OCI-LY1 (cell line): ENCODE data around the gene LCNL1.

Experiments
- H2AFZ ChIP-seq: fragments of 200-600 bp; sonication (generic), shearing (Covaris generic); 2 replicates; pipeline ENCODE4 v1.6.0; 2014; ENCODE audit warnings: antibody characterized with exemption, mild to moderate bottlenecking, low read length
- H3F3A ChIP-seq: fragments of 200-600 bp; sonication (generic), shearing (Covaris generic); 2 replicates; pipeline ENCODE4 v1.6.0; 2014; ENCODE audit warnings: mild to moderate bottlenecking, antibody characterized with exemption, low read length, moderate library complexity; ENCODE audit not compliant: insufficient read depth
- H3K27ac ChIP-seq: fragments of 200-600 bp; sonication (generic); 2 replicates; pipeline ENCODE4 v1.5.1; 2014; ENCODE audit warnings: low read length, mixed run types, mild to moderate bottlenecking, low read depth; ENCODE audit not compliant: poor library complexity, severe bottlenecking
- H3K27me3 ChIP-seq: fragments of 200-600 bp; sonication (generic); 2 replicates; pipeline ENCODE4 v1.6.0; 2014; ENCODE audit warnings: antibody characterized with exemption, mild to moderate bottlenecking, low read length, moderate library complexity; ENCODE audit not compliant: insufficient read depth
- H3K36me3 ChIP-seq: fragments of 200-600 bp; sonication (generic); 2 replicates; pipeline ENCODE4 v1.6.1; 2014; ENCODE audit warnings: mild to moderate bottlenecking, antibody characterized with exemption, low read length, moderate library complexity, mixed read lengths; ENCODE audit not compliant: insufficient read depth
- H3K4me1 ChIP-seq: fragments of 200-600 bp; sonication (generic); 2 replicates; pipeline ENCODE4 v1.5.1; 2014; ENCODE audit warnings: mild to moderate bottlenecking, low read length, moderate library complexity; ENCODE audit not compliant: insufficient read depth, severe bottlenecking
- H3K4me2 ChIP-seq: fragments of 200-600 bp; sonication (generic), shearing (Covaris generic); 2 replicates; pipeline ENCODE4 v1.6.1; 2014; ENCODE audit warnings: low read length
- H3K4me3 ChIP-seq: fragments of 200-600 bp; sonication (generic); 2 replicates; pipeline ENCODE4 v1.5.1; 2014; ENCODE audit warnings: low read length, low read depth, mild to moderate bottlenecking, mixed read lengths; ENCODE audit not compliant: poor library complexity, severe bottlenecking
- H3K79me2 ChIP-seq: fragments of 200-600 bp; shearing (Covaris generic); 2 replicates; pipeline ENCODE4 v1.6.1; 2016; ENCODE audit warnings: mixed run types, low read length, mixed read lengths; ENCODE audit not compliant: insufficient read depth
- H3K9ac ChIP-seq: fragments of 200-600 bp; sonication (generic), shearing (Covaris generic); 2 replicates; pipeline ENCODE4 v1.6.1; 2014; ENCODE audit warnings: mild to moderate bottlenecking, low read length, mixed read lengths
- H3K9me2 ChIP-seq: fragments of 200-600 bp; sonication (generic), shearing (Covaris generic); 2 replicates; pipeline ENCODE4 v1.6.1; 2014; ENCODE audit warnings: low read depth, mild to moderate bottlenecking, low read length, mixed read lengths
- H3K9me3 ChIP-seq: fragments of 200-600 bp; shearing (Covaris generic); 2 replicates; pipeline ENCODE4 v1.6.1; 2014; ENCODE audit warnings: low read length, mixed read lengths
- H4K20me1 ChIP-seq: fragments of 200-600 bp; sonication (generic), shearing (Covaris generic); 2 replicates; pipeline ENCODE4 v1.6.0; 2016; ENCODE audit warnings: mild to moderate bottlenecking, low read length; ENCODE audit not compliant: insufficient read depth
- CTCF ChIP-seq: fragments of 200-600 bp; sonication (generic), shearing (Covaris generic); IDR thresholded peaks from 2 replicates; pipeline ENCODE4 v1.5.1; 2017; ENCODE audit warnings: mild to moderate bottlenecking, antibody characterized with exemption, low read length, moderate library complexity, mixed read lengths
- EZH2 ChIP-seq: fragments of 200-600 bp; sonication (generic), shearing (Covaris generic); IDR thresholded peaks from 2 replicates; pipeline ENCODE4 v1.8.0; 2017; ENCODE audit warnings: borderline replicate concordance, mixed run types, mild to moderate bottlenecking, antibody characterized with exemption, low read length, moderate library complexity, mixed read lengths

The LCNL1 gene

GRCh38 chr9:136955943-136956335 lies 26.9 kb upstream of the LCNL1 start:
- Histone ChIP-seq H3K9me3 (no peaks in the 10 kb centered on the region), H3K9ac (no peak overlapping the region), H3K4me3 (no peak overlapping the region), H3F3A (no peaks in the 10 kb centered on the region), H3K27ac (no peak overlapping the region), H3K27me3 (peaks cover 25% of the 10 kb centered on the region; the same call in 1 of the 2 replicates), H3K4me2 (no peak overlapping the region), H3K4me1 (no peaks in the 10 kb centered on the region), H3K36me3 (no peaks in the 10 kb centered on the region), H3K79me2 (no peaks in the 10 kb centered on the region), H3K9me2 (no peaks in the 10 kb centered on the region), H4K20me1 (no peaks in the 10 kb centered on the region), H2AFZ (no peak overlapping the region)
- TF ChIP-seq CTCF (no peak), EZH2 (no peak)

GRCh38 chr9:136956604-136957003 lies 26.2 kb upstream of the LCNL1 start:
- peaks cover 25% of the 10 kb centered on the region; the same call in 1 of the 2 replicates for H3K27me3 ChIP-seq
- no peak overlapping the region for H3K4me2 ChIP-seq

GRCh38 chr9:136957461-136957860 lies 25.3 kb upstream of the LCNL1 start:
- Histone ChIP-seq H3K79me2 (no peaks in the 10 kb centered on the region), H3K27me3 (peaks cover 25% of the 10 kb centered on the region; the same call in 1 of the 2 replicates), H4K20me1 (no peaks in the 10 kb centered on the region), H3K9me2 (no peaks in the 10 kb centered on the region), H3F3A (no peaks in the 10 kb centered on the region), H3K9ac (no peak overlapping the region), H3K36me3 (no peaks in the 10 kb centered on the region), H3K4me1 (no peaks in the 10 kb centered on the region), H3K4me3 (no peak overlapping the region), H3K4me2 (no peak overlapping the region), H2AFZ (no peak overlapping the region), H3K27ac (no peak overlapping the region), H3K9me3 (no peaks in the 10 kb centered on the region)
- TF ChIP-seq EZH2 (no peak), CTCF (no peak)

More at GRCh38 chr9:136956604-136957003, 26.2 kb upstream of the LCNL1 start:
- no peaks in the 10 kb centered on the region for H3K9me2 ChIP-seq
- no peaks in the 10 kb centered on the region for H3K79me2 ChIP-seq
- no peaks in the 10 kb centered on the region for H3K4me1 ChIP-seq
- TF ChIP-seq EZH2 (no peak), CTCF (no peak)
- no peaks in the 10 kb centered on the region for H4K20me1 ChIP-seq
- no peaks in the 10 kb centered on the region for H3K36me3 ChIP-seq
- H3K27ac ChIP-seq, result no peak overlapping the region
- no peaks in the 10 kb centered on the region for H3F3A ChIP-seq
- no peaks in the 10 kb centered on the region for H3K9me3 ChIP-seq
- no peak overlapping the region for H3K9ac ChIP-seq
- H3K4me3 ChIP-seq, result no peak overlapping the region
- no peak overlapping the region for H2AFZ ChIP-seq
